Measurements from ENCODE around the gene SRD5A1.

Gene SRD5A1, protein sequence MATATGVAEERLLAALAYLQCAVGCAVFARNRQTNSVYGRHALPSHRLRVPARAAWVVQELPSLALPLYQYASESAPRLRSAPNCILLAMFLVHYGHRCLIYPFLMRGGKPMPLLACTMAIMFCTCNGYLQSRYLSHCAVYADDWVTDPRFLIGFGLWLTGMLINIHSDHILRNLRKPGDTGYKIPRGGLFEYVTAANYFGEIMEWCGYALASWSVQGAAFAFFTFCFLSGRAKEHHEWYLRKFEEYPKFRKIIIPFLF

DNA sequence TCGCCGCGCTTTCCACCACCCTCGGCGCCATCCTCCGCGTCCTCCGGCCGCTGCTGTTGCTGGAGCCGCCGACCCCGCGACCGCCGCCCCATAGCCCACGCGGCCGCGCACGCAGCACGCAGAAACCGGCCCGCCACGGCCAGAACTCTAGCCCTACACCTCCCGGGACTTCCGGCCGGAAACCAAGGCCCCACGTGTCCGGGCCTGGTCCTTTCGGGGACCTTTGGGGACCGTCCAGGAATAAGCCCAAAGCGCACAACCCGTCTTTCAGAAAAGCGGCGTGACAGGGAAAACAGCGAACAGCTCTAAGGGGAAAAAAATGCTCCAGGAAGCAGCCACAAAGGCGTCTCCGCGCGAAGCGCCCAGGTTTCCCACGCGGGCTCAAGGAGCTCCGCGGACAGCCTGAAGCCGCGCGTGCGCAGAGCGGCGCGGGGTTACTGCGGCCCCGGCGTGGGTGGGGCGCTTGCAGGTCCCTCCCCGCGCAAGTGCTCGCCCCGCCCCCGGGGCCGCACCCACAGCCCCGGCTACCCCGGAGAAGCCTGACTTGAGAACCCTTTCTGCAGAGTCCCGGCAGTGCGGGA, at the start of gene SRD5A1, which contains the start of gene NSUN2:
SRD5A1 (plus strand) TSS at position 553 of the 581 bp plus-strand sequence. CDS start 137 bp downstream, outside the sequence.
NSUN2 (minus strand) TSS at position 157 of the 581 bp plus-strand sequence; CDS start at position 92, 65 bp downstream.
- peak; percentile 83 for DNase-seq (ENCODE audit: low read depth, low spot score)

DNA sequence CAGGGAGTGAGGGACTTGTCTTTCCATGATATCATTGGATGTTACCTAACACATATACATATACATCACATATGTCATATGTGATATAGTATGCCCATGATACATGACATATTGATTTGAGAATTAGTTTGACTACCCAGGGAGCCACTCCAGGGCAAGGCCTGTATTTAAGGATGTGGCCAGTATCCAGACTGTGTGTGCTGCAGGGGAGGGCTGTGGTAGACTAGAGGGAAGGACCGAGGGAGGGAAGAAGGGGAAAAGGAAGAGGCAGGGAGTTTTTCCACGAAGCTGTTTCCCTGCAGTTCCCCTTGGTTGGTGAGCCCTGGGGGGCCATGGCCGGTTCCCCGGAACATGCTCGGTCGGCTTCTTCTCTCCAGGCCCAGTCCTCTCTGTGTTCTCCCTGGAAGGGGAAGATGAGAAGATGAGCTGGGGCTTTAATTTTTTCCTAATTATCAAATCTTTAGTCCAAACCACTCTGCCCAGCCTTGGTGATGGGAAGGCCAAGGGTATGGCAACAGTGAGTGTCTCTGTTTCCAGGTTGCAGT, 49.1 kb upstream of the SRD5A1 start:
- no peak for DNase-seq (ENCODE audit: low read depth, low spot score)

DNA sequence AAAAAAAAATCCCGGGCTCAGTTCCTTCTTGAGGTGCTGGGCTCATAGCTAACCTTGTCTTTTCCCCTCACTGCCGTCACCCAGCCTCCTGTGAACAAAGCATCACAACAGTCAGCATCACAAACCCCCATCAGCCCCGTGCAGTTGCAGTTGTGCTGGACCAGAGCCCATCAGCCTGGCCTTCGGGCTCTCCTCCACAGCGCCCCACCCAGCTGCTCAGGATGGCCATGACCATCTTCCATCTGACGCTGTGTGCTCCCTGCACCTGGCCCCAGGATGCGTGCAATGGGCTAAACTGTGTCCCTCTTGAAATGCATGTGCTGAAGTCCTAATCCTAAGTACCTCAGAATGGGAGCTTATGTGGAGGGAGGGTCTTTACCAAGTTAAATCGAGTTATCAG, 48.5 kb upstream of the SRD5A1 start:
- DNase-seq (ENCODE audit: low read depth, low spot score) = no peak

DNA sequence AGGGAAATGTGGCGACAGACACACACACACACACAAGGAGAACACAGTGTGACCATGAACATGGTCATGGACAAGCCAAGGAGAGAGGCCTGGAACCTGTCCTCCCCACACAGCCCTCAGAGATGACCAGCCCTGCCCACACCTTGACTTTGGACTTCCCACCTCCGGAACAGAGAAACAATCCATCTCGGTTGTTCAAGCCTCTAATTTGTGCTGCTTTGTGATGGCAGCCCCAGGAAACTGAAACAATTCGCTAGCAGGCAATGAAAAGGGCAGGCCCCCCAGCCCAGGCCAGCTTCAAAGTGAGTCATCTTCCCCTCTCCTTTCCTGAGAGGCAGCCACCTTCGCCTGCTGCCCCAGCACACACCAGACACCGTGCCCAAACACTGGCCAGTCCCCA, 48.1 kb upstream of the SRD5A1 start:
- DNase-seq (ENCODE audit: low read depth, low spot score) = no peak

DNA sequence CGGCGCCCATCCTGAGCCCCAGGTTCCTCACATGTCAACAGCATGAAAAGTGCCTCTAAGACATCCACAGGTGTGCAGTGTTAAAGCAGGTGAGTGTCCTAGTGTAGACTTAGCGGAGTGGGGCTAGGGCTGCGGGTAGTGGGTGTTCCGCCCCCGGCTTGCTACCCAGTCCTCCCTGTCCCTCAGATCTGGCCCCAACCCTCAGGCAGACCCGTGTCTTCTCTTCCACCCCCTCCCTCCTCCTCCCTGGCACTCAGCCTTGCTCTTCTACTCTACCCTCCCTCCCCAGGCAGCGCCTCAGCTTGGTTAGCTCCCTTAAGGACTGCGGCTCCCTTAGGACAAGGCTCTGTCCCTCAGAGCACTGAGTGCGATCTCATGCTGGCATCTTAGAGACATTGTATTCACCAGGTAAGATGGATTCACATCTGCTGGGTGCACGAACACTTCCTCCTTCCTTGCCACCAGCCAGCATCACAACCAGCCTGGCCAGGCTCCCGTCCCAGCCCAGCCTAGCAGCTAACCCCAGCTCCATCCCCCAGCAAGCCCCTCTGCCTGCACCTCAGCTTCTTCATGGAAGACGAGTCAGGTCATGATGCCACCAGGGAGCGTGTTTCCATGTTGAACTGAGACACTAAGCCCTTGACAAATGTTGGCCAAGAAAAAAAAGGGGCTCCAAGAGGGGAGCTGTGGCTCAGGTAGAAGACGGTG, 47.1 kb upstream of the SRD5A1 start:
- DNase-seq (ENCODE audit: low read depth, low spot score) = no peak

DNA sequence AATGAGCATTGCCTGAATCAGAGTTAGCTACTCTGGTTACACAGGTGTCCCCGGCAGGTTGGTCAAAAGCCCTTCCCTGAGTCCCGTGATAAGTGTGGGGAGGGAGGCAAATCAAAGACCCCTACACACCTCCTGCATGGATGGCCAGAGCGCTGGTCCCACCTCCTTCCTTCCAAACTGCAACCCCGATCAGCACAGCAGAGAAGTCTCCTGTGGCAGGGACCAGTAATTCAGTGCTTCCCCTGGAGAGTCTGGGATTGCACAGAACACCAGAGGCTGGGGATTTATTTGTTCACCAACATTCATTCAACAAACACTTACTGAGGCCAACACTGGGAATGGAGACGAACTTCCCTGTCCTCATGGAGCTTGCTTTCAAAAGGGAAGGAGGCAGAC, 46.6 kb upstream of the SRD5A1 start:
- DNase-seq (ENCODE audit: low read depth, low spot score) = no peak

DNA sequence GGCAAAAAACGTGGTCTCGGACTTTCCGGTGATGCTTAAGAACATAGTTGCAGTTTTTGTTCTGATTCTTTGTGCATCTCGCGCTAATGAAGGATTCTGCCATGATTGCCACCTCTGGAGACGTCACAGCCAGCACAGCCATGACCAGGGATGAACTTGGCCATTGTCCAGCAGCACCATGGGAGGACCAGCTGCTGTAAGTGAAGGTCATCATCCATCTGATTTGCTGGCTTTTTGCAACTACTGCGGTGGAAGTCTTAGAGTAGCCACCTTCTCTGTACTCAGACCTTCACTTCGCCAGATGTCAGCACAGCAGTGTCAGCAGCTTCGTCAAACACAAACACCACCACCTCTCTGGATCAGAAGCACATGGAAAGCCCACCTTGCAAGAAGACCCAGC, 46.1 kb upstream of the SRD5A1 start:
- no peak for DNase-seq (ENCODE audit: low read depth, low spot score)

DNA sequence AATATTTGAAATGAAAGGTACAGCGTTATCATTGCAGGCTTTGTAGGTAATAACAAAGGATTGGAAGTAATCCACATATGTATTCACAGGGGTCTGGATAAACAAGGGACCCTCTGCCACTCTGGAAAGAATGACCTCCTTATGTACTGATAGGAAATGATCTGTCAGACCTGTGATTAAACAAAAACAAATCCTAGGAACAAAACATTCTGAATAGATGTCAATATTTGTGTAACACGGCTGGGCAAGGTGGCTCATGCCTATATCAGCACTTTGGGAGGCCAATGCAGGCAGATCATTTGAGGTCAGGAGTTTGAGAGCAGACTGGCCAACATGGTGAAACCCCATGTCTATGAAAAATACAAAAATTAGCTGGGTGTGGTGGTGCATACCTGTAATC, 42.7 kb upstream of the SRD5A1 start:
- DNase-seq (ENCODE audit: low read depth, low spot score) = no peak

DNA sequence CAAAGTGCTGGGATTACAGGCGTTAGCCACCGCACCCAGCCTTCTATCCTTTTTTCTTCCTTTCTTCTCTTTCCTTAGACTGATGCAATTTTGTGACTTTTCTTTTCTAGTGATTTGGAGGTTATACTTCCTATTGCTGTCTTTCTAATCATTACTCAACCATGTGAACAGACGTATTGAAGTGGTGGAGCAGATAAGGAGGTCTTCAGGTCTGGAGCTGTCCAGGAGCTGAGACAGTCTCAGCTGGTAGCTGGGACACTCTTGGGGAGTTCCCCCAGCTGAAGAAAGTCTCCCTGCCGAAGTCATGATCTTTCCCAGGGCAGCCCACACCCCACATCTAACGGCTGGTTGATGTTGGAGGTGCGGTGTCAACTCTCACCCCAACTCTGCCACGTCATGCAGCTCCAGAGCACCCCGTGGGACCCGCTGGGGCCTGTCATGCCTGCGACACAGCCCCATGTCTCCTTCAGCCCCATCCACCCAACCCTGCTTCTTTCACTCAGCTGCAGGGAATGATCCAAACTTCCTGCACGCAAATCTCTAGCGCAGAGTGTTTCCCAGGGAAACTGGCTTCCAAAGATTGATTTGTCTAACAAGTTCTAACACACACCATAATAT, 41.5 kb upstream of the SRD5A1 start:
- DNase-seq (ENCODE audit: low read depth, low spot score) = no peak

DNA sequence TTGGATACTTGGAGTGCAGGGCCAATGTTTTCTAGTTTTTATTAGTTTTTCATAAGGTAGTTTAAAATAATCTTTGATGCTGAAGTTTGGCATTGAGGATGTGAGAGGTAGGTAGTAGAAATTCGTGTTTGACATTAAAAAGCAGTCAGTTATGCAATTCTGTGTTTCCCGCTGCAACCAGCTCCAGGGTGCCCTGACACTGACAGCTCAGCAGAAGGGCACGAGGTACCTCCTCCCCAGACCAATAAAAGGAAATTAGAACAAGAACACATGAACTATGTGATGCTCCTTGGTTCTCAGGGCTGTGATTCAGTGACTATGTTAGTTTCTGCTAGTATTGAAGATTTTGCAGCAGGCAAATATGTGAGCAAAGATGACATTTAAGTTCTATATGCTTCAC, 40.6 kb upstream of the SRD5A1 start:
- no peak for DNase-seq (ENCODE audit: low read depth, low spot score)

DNA sequence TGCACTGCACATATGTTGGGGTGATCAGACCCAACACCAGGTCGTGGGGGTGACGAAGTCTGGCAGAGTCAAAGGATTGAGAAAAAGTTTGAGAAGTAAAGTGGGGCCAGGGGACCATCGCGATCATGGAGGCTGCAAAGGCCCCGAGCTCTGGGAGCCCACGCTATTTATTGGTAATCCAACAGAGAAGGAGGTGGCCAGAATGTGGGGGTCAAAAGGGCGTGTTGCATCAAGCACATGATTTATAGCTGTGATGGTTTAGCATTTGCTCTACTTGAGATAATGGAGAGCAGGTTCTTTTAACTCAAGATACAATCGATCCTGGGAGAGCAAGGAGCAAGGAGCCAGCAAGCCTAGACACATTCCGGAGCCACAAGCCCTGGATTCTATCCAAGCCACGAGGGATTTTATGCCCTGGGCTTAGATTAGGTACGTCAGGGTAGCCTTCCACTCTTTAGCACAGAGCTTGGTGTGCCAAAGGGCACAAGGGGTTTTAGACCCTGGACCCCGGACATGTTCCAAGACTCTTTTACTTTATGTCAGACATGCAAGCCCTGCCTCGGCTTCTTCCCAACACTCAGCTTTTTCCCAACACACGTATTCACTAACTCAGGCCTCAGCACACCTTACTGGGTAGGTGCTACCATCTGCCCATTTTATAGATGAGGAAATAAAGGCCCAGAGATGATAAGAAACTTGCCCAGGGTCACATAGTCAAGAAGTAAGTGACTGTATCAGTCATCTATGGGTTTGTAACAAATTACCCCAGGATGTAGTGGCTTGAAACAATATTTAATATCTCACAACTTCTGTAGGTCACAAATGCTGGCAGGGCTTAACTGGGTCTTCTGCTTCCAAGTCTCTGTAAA, 39.9 kb upstream of the SRD5A1 start:
- no peak for DNase-seq (ENCODE audit: low read depth, low spot score)

DNA sequence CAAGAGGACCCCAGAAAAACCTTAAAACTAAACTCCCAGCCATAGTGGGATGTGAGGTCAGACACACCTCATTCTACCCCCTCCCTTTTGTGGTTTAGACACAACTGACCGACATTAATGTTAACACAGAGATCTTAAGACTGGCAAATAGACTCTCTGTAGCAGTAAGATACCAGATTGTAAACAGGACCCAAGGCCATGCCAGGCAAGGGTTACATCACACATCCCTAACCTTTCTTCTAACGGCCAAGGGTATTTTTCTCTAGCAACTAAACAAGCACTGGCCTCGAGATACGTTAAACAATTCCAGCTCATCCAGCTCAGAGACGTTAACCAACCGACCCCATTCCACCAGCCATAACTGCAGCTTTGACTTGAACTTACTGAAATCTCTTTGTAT, 39.2 kb upstream of the SRD5A1 start:
- no peak for DNase-seq (ENCODE audit: low read depth, low spot score)

DNA sequence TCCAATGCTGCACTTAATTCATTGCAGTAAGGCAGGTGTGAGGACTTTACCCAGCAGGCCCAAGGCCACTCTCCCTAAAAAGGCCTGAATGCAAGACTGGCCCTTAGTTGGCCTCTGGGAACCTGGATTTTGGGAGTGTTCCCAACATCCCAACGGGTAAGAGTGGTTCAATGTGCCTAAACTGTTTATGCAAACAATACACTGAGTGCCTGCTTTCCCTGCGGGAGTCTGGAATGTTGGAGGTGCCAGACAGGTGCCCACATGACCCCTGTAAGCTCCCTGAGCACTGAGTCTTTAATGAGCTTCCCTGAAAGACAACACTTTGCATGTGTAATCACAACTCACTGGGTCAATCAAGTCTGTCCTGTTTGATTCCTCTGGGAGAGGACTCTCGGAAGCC, 37.8 kb upstream of the SRD5A1 start:
- no peak for DNase-seq (ENCODE audit: low read depth, low spot score)

DNA sequence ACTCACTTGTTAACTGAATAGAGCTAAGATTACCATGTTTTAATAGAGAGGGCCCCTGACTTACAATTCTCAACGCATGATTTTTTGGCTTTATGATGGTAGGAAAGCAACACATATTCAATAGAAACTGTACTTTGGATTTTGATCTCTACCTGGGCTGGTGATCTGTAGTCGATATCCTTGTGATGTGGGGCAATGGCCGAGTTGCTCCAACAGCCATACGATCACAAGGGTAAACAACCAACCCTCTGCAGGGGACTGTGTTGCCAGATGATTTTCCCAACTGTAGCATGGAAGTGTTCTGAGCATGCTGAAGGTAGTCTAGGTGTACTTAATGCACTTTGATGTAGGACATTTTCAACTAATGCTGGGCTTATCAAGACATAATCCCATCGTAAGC, 36.9 kb upstream of the SRD5A1 start:
- DNase-seq (ENCODE audit: low read depth, low spot score) = no peak

DNA sequence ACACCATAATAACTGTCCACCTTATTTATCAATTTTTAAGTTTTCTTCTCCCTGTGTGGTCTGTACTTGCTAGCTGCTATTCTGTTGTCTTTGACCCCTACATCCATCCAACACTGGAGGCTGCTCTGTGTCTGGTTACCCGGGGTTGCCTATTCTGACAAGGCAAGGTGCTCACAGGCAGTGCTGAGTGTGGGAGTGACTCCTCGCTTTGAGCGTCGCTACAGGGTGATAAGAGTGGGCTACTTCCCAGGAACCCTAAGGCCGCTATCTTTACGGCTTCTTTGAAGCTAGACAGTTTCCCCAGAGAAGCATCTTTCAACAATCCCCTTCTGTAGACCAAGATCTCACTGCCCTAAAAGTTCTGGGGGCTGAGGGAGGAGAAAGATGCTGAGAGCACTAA, 35.7 kb upstream of the SRD5A1 start:
- DNase-seq (ENCODE audit: low read depth, low spot score) = no peak

DNA sequence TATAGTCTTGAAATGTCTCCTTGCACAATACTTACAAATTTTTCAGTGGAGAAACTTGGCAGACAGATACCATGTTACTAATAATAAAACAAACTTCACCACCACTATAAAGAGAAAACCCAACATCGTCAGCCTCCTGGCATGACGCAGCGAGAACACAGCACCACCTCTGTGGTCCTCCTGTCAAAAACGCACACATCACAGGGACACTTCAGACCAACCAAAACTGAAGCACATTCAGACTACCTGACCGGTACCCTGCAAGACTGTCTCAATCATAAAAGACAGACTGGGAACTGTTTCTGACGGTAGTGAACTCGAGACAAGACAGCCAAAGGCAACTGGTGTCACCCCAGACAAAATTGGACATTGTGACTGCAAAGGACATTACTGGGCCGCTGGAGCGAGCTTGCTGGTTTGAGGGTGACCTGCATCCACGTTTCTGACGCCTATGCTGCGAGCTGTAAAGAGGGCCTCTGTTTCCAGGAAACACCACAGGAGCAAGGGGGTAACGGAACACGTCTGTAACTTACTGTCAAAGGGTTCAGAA, 34.8 kb upstream of the SRD5A1 start:
- DNase-seq (ENCODE audit: low read depth, low spot score) = no peak

DNA sequence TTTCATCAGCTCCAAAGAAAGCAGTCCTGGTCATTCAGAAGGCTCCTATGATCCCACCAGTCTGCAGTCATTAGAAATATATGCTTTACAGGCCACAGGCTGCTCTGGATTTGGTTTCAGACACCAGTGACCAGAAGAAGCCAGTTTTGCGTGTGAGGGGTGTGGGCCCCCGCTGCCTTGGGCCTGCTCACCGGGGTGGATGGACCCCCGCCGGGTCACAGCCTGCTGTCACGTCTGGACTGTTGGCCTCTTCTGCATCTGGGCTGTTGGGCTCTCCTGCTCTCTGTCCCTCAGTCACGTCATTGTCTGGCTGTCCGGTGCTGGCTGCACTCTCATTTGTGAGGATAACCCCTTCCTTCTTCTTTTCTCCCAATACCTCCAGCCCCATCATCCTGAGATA, 33.5 kb upstream of the SRD5A1 start:
- DNase-seq (ENCODE audit: low read depth, low spot score) = no peak

DNA sequence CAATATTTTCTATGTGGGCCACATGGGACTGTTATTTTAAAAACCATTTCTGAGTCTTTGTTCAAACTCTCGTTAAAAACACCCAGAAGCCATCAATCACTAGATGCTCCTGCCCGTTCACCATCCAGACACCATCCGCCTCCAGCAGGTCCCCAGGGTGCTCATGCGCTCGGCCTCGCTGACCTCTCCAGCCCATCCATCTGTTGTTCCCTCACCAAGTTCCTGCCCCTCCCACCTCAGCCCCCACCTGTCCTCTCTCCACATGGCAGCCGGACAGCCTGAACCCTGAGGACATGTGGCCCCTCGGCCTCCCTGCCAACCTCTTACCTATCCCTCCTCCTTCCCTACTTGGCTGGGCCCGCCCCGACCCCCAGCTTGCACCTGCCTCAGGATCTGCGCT, 32.0 kb upstream of the SRD5A1 start:
- DNase-seq (ENCODE audit: low read depth, low spot score) = no peak

DNA sequence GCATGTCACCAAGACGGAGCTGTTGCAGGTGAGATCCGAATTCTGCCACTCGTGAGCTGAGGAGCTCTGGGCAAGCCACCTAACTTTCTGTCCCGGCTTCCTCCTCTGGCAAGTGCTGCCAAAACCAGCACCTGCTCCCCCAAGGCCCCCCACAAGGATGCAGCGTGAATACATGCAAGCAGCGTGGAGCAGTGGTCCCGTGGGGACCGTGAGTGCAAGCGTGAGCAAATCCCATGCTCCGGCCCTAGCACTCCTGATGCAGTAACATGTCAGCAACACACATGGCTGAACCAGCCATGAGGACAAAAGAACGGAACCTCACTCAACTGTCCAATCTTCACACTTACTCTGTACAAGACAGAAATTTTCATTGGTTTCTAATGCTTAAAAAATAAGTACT, 31.4 kb upstream of the SRD5A1 start:
- no peak for DNase-seq (ENCODE audit: low read depth, low spot score)

DNA sequence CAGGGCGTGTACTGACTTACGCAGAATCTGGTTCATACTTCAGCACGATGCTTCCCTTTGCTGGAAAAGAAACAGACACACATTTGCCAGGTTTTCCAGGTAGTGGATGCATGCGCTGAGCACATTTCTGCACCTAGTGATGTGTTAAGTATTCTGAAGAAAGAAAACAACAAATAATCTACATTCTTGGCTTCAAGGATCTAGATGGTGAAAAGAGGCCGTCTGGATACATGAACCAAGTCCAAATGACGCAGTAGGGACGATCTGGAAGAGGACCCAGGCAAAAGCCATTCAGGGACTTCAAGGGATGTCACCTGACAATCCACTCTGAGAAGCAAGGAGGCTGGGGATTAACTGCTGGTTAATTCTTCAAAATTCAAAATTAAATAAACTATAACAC, 30.8 kb upstream of the SRD5A1 start:
- no peak for DNase-seq (ENCODE audit: low read depth, low spot score)

DNA sequence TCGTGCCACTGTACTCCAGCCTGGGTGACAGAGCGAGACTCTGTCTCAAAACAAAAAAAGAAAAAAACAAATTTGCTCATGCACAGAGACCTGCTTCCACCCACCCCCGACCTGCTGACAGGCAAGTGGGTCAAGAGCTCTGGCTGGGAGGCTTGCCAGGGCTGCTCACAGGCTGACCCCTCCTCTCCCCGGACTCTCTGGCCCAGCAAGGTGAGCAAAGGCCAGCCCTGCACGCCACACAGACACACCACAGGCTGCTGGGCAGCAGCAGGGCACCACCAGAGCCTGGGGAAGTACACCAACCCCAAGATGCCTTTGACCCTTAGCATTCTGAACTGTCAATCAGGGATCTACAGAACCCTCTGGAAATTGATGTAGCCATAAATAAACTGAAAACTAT, 29.6 kb upstream of the SRD5A1 start:
- no peak for DNase-seq (ENCODE audit: low read depth, low spot score)
